ENCODE measurements around the gene ZNF750. TPM values are rescaled to one million over a fixed set of nuclear protein-coding genes. Genes with fewer than 3 reads are reported as not detected.

The ZNF750 gene
- total RNA-seq, 4 donors from 2014 or later, result not detected

GRCh38 chr17:82865274-82865673 is 25.5 kb upstream of the ZNF750 start:
- Histone ChIP-seq H3K27me3 (no peaks in the 10 kb centered on the region), H3K36me3 (peaks cover 0 to 14% (median 0%) of the 10 kb centered on the region in 3 donors), H3K4me3 (no peak overlapping the region), H3K27ac (no peak overlapping the region), H3K4me1 (peaks cover 0 to 25% (median 13%) of the 10 kb centered on the region in 4 donors), H3K9me3 (no peaks in the 10 kb centered on the region)
- 71 to 80% methylated on average over 22 to 23 of the region's 23 CpGs for WGBS, 2 donors
- DNase-seq (ENCODE audit: low spot score in 2 of 2), result no peak
- TF ChIP-seq POLR2A (IDR thresholded peaks at IDR 0.05), result no peak
- TF ChIP-seq CTCF (IDR thresholded peaks at IDR 0.05), result no peak
- TF ChIP-seq EP300 (IDR thresholded peaks at IDR 0.05), result no peak

GRCh38 chr17:82864713-82865248 is 25.0 kb upstream of the ZNF750 start:
- Histone ChIP-seq H3K4me3 (no peak overlapping the region), H3K27me3 (no peaks in the 10 kb centered on the region), H3K27ac (peak overlapping the region in 1 of 4 donors; percentile 65), H3K4me1 (peaks cover 0 to 29% (median 18%) of the 10 kb centered on the region in 4 donors), H3K9me3 (no peaks in the 10 kb centered on the region), H3K36me3 (peaks cover 0 to 9% (median 0%) of the 10 kb centered on the region in 3 donors)
- no peak for TF ChIP-seq POLR2A (IDR thresholded peaks at IDR 0.05)
- TF ChIP-seq CTCF (IDR thresholded peaks at IDR 0.05), result no peak
- no peak for TF ChIP-seq EP300 (IDR thresholded peaks at IDR 0.05)
- 79 to 81% methylated on average over 2 to 14 of the region's 16 CpGs for WGBS, 2 donors
- DNase-seq (ENCODE audit: low spot score in 2 of 2), result no peak

GRCh38 chr17:82863941-82864712 is 24.3 kb upstream of the ZNF750 start:
- no peak for DNase-seq (ENCODE audit: low spot score in 2 of 2)
- Histone ChIP-seq H3K36me3 (peaks cover 0 to 4% (median 0%) of the 10 kb centered on the region in 3 donors), H3K27me3 (no peaks in the 10 kb centered on the region), H3K27ac (peak overlapping the region in 1 of 4 donors; percentile 65), H3K4me3 (no peak overlapping the region), H3K4me1 (peaks cover 0 to 35% (median 25%) of the 10 kb centered on the region in 4 donors), H3K9me3 (no peaks in the 10 kb centered on the region)
- TF ChIP-seq POLR2A (IDR thresholded peaks at IDR 0.05), result no peak
- TF ChIP-seq CTCF (IDR thresholded peaks at IDR 0.05), result no peak
- TF ChIP-seq EP300 (IDR thresholded peaks at IDR 0.05), result no peak
- 77 to 80% methylated on average over 15 to 18 of the region's 18 CpGs for WGBS, 2 donors

GRCh38 chr17:82863383-82863940 is 23.6 kb upstream of the ZNF750 start:
- no peak for DNase-seq (ENCODE audit: low spot score in 2 of 2)
- WGBS, 2 donors, result 82 to 84% methylated on average over 11 of the region's 11 CpGs
- Histone ChIP-seq H3K4me3 (no peak overlapping the region), H3K9me3 (no peaks in the 10 kb centered on the region), H3K36me3 (peaks cover 0 to 4% (median 0%) of the 10 kb centered on the region in 3 donors), H3K27ac (peak overlapping the region in 1 of 4 donors; percentile 65), H3K4me1 (peaks cover 0 to 37% (median 28%) of the 10 kb centered on the region in 4 donors), H3K27me3 (no peaks in the 10 kb centered on the region)
- TF ChIP-seq CTCF (IDR thresholded peaks at IDR 0.05) (no peak), POLR2A (IDR thresholded peaks at IDR 0.05) (no peak), EP300 (IDR thresholded peaks at IDR 0.05) (no peak)

Data from tibial nerve (tissue), 4 donors.